ENCODE data around the gene CMSS1.

CMSS1 gene

GRCh38 chr3:100100425-100100824, 282.8 kb downstream of the CMSS1 start:
- TF ChIP-seq REST (IDR thresholded peaks at IDR 0.05; ENCODE audit: insufficient read depth in 1 of 2, low read depth in 2 of 2, low read length in 2 of 2) = no peak
- TF ChIP-seq SIN3A (IDR thresholded peaks at IDR 0.05; ENCODE audit: borderline replicate concordance, insufficient read depth, low read length) = no peak

GRCh38 chr3:100102757-100103156, 285.1 kb downstream of the CMSS1 start:
- no peak for TF ChIP-seq SIN3A (IDR thresholded peaks at IDR 0.05; ENCODE audit: borderline replicate concordance, insufficient read depth, low read length)
- TF ChIP-seq FOXP2 (optimal IDR thresholded peaks at IDR 0.05; ENCODE audit: borderline replicate concordance, extremely low read depth, extremely low read length, insufficient read depth) = no peak
- no peak for TF ChIP-seq TAF1 (IDR thresholded peaks at IDR 0.05; ENCODE audit: borderline replicate concordance, insufficient read depth, low read length)
- TF ChIP-seq REST (IDR thresholded peaks at IDR 0.05; ENCODE audit: insufficient read depth in 1 of 2, low read depth in 2 of 2, low read length in 2 of 2) = no peak
- TF ChIP-seq POLR2AphosphoS5 (IDR thresholded peaks at IDR 0.05; ENCODE audit: low read depth, low read length) = no peak

DNA sequence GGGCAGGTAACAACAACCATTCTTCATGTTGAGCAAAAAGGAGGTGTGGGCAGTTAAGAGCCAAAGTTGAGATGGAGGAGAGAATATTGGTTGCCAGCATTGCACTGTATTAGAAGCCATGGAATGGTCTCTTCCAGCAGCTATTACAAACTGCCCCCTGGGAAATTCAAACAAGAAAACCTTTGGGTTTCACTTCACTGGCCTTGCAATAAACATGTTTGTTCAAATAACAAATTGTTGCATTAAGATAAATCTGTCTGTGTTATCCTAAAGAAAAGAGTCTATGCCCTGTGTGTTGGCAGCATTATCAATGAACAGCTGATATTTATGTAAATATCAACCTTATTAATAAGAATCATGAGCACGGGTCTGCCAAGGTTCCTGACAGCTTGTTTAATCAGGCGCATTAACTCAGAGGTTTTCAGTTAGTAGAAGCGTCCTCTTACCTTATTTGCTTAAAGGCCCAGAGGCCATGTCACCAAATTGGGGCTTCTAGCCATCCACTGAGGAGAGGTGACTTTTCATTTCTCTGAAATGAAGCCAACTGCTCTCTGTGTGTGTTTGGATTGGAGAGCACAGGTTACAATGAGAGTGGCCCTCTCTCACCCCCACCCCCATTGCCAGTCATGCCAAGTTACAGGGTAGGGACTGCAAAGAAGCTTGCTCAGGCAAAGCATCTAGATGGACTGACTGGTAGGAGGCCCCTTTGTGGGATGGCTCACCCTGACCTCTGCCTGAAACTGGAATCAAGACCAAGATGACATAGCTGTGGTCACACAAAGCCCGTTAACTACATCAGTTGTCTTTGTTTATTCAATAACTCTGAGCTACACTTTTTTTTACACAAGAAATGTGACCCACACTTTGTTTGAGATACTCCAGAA, 286.1 kb downstream of the CMSS1 start:
- no peak for TF ChIP-seq SIN3A (IDR thresholded peaks at IDR 0.05; ENCODE audit: borderline replicate concordance, insufficient read depth, low read length)
- no peak for TF ChIP-seq REST (IDR thresholded peaks at IDR 0.05; ENCODE audit: insufficient read depth in 1 of 2, low read depth in 2 of 2, low read length in 2 of 2)
- TF ChIP-seq FOXP2 (optimal IDR thresholded peaks at IDR 0.05; ENCODE audit: borderline replicate concordance, extremely low read depth, extremely low read length, insufficient read depth) = no peak
- TF ChIP-seq TAF1 (IDR thresholded peaks at IDR 0.05; ENCODE audit: borderline replicate concordance, insufficient read depth, low read length) = no peak
- TF ChIP-seq POLR2AphosphoS5 (IDR thresholded peaks at IDR 0.05; ENCODE audit: low read depth, low read length) = no peak

DNA sequence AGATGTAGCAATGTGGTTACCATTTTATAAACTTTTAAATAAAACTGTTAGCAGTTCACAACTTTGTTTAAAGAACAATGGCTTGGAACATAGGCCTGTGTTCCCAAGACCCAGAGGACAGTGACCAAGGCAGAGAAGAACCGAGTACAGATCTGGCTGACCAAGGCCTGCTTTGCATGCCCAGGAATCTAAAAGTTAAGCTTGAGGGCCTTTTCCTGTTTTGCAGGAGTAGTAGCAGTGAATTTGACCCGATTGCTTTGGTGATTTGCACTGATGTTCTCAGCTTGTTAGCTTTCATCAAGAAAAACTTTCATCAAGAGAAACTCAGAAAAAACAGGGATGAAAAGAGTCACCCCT, 286.8 kb downstream of the CMSS1 start:
- TF ChIP-seq SIN3A (IDR thresholded peaks at IDR 0.05; ENCODE audit: borderline replicate concordance, insufficient read depth, low read length) (no peak), TAF1 (IDR thresholded peaks at IDR 0.05; ENCODE audit: borderline replicate concordance, insufficient read depth, low read length) (no peak), POLR2AphosphoS5 (IDR thresholded peaks at IDR 0.05; ENCODE audit: low read depth, low read length) (no peak), REST (IDR thresholded peaks at IDR 0.05; ENCODE audit: insufficient read depth in 1 of 2, low read depth in 2 of 2, low read length in 2 of 2) (no peak), FOXP2 (optimal IDR thresholded peaks at IDR 0.05; ENCODE audit: borderline replicate concordance, extremely low read depth, extremely low read length, insufficient read depth) (no peak)
